HG03064 (cell line): ENCODE data around the gene TNRC18.
"Not testable (repeated sequence)": the region's sequence is repeated elsewhere in the genome, so short reads cannot be mapped to it uniquely, and the experiment has no call there.

Experiments
- ATAC-seq: cut with Tn5 transposase; IDR thresholded peaks from one replicate; pipeline ENCODE4 v1.9.1; 2021; ENCODE audit warnings: low read depth; ENCODE audit not compliant: unreplicated experiment

The TNRC18 gene

DNA sequence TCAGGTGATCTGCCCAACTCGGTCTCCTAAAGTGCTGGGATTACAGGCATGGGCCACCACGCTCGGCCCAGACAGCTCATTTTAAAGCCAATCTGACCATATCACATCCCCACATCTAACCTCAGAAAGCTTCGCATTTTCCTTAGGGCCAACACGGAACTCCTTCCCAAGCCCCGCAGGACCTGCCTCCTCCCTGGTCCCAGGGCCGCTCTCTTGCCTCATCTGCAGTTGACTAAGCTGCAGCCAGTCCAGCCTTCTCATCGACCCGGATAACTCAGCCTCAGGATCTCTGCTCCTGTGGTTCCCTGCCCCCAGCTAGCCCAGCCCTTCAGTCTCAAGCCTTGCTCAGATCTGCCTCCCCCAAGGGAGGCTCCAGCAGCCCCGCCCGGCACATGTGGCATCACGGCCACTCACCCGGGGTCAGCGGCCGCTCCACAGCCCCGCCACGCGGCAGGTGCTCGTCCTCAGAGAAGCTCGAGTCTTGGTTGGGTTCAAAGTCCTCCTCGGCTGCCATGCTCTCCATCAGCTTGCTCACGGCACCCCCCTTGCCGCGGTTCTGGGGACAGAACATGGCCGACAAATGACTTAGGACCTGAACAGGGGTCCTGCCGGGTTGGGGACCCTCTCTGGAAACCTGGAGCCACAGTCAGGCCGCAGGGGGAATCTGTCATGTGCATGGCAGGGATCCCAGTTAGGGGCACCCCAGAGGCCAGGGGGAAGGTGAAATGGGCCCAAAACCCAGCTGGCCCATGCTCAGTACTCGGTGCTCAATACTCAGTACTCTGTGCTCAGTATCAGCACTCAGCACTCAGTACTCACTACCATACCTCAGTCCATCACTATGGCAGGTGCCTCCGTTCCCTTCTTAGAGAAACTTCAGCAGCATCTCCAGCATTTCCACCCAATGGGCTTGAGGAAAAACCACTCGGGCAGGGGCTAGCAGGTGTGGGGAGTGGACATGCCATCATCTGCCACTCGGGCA is 99.5 kb downstream of the TNRC18 start:
- ATAC-seq, result not testable (repeated sequence)

DNA sequence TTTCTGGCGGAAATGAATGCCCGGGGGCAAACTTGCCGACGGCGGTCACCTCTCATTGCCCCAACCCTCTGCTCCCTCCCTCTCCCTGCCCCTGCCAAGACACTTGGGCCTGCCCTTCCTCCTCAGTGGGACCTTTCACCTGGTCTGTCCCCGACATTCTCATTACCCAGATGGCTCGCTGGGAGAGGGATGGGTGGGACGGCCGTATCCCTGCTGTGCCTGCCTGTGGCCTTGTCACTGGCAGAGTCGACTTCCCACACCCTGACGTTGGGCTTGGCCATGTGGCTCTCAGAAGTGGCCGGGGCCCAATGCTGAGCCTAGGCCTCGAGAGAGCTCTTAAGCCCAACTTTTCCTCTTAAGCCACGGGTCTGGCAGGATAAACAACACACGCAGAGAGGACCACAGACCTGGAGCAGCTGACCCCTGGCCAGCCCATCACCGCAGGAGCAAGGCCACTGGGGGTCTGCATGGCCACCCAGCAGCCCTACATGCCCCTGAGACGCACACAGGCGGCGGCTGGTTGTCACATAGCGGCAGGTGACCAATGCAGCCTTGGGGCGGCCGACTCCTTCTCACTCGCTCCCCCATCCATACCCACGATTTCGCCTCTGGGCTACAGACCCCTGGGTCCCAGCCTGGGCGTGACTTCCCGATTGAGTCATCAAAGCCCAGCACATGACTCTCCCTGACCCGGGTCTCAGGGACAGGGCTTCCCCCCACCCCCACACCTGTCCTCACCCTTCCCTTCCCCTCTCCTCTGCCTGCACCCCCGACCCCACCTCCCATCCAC is 100.8 kb downstream of the TNRC18 start:
- ATAC-seq, result no peak

DNA sequence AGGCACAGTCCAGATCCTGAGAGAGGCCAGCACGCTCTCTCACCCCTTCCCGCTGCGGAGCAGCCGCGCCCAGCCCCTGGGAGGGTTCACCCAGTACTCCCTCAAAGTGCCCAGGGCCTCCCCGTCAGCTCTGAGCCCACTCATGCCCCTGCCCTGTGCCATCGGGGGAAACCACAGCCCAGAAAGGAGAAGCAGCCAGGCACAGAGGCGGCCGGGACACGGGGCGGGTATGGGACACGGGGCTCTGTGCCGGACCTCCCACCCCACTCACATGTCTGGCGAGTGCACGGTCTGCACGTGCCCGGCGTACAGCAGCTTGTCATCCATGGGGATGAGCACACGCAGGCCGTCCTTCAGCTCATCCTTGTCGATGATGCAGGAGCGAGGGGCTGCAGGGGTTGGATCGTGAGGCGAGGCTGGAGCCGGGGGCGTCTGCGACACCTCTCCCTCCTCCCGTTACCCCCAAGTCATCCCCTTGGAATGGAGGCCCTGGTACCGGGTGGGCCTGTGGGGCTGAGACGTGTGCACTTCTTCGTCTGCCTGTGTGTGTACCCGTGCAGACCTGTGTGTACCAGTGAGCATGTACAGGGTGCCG is 102.7 kb downstream of the TNRC18 start:
- no peak for ATAC-seq

DNA sequence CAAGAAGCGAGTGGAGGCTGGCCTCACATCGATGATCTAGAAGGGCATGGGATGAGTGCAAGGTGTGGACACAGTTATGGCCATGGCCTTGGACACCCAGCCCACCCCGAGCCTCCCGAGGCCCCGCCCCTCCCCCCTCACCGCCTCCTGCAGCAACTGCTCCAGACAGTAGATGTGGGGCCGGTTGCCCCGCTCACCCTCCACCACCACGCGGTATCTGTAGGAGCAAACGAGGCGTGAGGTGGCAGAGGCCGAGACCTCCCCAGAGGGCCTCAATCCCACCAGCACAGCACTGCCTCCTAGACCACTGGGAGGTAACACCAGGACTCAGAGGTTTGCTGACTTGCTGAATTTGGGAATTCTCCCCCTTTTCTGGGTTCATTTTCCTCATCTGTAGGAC is 103.2 kb downstream of the TNRC18 start:
- no peak for ATAC-seq

DNA sequence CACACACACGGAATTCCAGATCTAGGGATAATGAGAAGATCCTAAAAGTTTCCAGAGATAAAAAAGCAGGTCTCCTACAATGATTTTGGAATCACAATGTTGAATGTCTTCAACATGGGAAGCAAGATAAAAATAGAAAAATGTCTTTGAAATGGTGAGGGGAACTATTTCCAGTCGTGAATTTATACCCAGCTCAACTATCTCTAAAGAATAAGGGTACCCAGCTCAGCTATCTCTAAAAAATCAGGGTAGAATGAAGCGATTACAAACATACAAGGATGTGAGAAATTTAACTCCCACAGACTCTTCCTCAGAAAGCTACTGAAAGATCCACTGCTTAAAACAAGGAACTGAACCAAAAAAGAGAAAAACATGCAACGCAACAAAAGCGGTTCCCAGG is 105.0 kb downstream of the TNRC18 start:
- ATAC-seq, result not testable (repeated sequence)

DNA sequence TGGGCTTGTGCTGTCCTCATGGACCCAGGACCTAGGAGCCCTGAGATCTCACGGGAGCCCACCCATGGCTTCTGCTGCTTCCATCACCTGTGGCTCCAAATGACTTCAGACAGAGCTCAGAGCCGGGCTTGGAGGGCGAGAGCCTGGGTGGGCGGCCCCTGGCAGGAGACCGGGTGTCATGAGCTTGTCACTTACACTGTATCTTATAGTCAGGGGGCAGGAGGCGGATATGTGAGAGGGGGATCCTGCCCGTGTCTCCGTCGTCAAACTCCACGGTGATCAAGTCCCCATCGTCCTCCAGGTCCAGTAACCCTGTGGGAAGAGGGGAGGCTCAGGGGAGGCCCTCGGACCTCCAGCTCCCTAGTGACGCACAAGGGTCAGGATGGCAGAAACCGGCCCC is 107.9 kb downstream of the TNRC18 start:
- no peak for ATAC-seq

DNA sequence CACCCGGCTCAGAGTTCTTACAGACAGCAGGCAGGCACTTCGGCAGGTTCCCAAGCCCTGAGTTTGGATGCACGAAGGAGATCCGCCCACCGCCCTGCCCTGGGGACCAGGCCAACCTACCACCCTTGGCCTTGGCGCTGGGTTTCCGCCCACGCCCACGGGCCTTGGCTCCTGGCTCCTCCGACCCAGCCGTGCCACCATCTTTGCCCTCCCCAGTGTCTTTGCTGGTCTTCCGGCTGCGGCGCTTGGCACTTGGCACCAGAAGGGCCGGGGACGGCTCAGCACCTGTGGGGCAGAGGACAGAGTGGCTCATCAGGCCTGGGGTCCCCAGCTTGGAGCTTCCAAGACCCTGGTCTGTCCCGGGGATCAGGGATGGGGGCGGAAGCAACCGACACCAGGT is 108.8 kb downstream of the TNRC18 start:
- no peak for ATAC-seq

DNA sequence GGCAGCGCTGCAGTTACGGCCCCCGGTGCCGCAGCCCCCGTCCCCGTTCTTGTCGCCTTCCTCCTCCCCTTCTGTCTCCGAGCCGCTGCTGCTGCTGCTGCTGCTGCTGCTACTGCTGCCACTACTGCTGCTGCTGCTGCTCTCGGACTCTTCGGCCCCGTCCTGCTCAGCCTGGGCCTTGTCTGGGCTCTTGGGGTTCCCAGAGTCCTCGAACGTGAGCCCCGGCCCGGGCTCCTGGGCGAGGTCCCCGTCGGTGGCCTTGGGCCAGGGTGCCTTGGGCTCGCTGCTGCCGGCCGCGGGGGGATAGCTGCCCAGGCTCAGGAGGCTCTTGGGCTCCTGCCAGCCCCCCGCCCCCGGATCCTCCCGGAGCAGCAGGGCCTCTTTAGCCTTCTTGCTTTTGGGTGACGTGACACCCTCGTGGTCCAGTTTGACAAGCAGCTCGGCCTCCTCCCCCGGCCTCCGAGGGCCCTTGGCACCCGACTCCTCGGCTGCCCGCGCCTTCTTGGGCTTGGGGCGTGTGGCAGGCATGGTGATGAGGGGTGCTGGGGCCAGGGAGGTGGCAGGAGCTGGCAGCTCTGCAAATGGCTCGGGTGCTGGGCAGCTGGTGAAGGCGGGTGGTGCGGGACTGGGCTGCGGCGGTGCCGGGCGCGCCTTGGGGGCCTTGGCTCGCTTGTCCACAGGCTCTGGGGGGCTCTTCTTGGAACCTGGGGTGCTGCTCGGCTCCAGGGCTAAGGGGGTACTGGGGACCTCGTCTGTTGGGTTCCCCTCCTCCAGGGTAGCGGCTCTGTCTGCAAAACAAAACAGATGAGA is 110.4 kb downstream of the TNRC18 start:
- ATAC-seq, result not testable (repeated sequence)

DNA sequence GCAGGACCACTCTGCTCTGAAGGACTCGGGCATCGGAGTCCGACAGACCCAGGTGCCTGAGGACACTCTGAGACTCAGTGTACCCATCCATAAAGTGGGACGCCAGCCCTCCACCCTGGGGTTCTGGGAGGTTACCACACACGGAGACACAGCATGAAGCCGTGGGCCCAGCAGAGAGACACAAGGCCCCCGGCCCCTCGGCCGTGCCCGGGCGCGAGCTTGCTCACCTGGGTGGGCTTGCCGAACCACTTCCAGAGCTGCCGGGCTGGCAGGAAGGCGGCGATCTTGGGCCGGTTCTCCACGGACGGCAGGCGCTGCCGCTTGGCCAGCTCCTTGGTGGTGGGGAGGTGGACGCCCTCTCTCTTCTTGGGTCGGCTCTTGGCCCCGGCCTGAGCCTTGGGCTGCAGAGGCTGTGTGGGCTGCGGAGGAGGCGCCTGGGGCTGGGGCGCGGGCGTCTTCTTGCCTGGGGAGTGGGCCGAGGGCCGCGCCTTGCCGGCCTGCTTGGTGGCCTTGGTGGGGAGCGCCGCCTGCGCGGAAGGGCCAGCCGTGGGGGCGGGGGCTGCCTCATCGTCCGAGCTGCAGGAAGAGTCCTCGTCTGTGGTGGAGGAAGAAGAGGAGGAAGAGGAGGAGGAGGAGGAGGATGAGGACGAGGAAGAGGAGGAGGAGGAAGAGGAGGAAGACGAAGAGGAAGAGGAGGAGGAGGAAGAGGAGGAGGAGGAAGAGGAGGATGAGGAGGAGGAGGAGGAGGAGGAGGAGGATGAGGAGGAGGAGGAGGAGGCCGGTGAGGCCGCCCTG is 111.2 kb downstream of the TNRC18 start:
- ATAC-seq, result not testable (repeated sequence)

DNA sequence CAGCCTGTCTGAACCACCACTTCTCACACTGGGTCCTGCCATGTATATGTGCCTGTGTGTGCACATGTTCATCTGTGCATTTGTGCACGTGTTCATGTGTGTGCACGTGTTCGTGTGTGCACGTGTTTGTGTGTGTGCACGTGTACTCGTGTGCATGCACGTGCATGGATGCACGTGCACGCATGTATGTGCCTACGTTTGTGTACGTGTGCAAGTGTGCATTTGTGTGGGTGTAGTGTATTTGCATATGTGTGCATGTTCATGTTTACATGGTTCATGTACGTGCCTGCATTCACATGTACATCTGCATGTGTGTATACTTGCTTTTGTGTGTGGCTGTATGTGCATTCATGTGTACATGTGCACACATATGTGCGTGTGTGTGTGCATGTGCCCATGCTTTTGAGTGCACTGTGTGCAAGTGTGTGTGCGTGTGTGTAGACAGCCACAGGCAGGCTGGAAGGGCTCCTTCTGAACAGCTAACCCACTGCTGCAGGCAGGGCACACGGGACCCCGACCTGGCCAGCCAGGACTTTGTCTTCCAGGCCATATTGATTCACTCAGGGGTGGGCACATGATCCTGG is 112.7 kb downstream of the TNRC18 start:
- no peak for ATAC-seq

DNA sequence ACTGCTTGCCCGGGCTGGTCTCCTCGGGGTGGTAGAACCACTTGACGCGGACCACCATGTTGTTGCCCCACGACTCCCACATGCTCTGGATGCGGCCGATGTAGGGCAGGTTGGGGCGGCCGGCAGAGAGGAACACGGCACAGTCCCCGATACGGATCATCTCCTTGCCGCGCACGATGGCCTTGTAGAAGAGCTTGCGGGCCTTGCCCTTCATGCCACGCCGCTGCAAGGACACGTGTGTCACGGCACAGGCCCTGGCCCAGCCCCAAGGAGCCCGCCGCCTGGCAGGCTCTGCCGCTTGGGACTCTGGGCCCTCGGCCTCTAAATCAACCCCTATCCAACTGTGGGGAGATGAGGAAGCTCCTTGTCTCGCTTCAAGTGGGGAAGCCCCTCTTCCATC is 114.5 kb downstream of the TNRC18 start:
- ATAC-seq, result no peak

DNA sequence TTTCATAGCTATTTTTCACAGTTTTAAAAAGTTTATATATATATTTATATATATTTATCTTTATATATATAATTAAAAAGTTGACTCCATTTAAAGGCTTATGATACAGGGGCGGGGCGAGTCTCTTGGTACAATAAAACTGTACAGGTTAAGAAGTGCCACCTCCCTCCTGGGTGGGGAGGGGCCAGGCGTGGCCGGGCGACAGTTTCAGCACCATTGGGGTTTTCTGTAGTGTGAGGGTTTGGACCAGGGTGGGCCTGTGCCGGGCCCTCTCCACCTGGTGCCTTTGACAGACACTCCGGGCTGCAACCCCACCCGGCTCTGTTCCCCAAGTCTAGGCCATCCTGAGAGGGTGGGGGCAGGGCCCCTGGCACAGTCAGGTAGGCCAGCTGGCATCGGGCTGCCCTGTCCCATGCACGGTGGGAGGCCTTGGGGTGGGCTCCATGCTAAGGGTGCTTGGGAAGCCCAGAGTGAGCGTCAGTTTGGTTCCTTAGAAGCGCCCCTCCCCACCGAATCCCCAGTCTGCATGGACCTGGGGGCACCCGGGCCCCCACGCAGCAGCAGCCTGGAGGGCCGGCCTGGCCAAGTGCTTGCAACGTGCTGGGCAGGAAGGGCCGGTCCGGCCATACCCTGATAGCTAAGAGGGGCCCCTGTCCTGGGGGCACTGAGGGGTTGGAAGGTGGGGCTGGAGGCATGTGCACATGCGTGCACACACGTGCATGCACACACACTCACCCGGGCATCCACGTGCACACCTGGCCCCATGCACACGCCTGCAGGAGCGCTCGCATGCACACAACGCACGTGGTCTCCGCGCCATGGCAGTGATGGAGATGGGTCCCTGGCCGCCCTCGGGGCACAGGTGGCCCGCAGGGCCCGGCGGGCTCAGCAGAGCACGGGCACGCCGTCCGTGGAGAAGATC is 116.2 kb downstream of the TNRC18 start:
- not testable (repeated sequence) for ATAC-seq

DNA sequence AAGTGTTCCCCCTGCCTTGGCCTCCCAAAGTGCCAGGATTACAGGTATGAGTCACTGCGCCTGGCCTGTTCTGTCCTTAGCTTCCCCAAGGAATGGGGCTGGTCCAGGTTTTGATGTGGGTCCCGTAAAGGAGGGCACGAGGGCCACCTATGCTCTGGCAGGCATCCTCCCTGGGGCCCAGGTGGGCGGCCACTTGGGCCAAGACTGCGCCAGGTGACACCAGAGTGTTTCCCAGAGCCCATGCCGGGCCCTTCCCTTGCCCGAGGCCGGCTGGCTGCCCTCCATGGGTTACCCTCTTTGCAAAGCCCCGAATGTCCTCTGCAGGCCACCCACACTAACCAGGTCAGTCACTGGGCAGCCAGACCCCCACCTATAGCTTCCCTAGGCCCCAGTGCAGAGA is 118.6 kb downstream of the TNRC18 start:
- not testable (repeated sequence) for ATAC-seq

DNA sequence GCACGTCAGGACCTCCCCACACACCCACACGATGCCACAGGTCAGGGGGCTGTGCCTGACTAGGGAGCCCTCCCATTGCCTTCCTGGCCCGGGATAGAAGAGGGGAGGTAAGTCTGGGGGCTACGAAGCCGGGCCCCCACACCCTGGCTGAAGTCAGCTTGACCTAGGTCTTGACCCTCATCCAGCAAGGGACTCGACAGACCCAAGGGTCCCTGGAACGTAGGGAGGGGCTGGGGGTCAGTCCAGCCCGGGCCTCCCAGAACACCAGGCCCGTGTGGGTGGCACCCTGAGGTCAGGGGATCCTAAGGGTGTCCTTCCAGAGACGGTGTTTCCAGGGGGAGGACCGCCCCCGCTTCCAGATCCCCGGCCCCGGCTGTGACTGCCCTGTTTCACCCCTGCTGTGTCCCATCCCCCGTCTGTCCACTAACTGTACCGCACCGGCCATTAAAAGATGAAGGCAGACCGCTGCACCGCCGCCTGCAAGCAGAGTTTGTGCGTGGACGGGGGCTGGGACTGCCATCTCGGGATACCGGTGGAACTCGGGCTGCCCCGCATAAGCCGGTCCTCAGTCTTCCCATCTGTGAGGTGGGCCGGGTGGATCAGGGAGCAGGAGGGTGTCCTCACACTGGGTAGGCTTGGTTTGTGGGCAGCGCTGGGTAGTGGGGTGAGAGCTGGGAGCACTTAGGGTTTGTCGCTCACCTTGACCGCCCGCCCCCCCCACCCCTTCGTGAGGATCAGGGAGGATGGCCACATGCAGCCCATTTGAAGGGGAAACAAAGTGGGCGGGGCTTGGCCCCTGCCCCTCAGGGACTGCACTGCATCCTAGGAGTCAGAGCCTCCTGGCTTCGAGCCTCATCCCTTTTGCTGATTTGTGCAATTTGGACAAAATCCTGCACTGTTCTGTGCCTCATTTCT is 119.8 kb downstream of the TNRC18 start:
- ATAC-seq, result no peak

DNA sequence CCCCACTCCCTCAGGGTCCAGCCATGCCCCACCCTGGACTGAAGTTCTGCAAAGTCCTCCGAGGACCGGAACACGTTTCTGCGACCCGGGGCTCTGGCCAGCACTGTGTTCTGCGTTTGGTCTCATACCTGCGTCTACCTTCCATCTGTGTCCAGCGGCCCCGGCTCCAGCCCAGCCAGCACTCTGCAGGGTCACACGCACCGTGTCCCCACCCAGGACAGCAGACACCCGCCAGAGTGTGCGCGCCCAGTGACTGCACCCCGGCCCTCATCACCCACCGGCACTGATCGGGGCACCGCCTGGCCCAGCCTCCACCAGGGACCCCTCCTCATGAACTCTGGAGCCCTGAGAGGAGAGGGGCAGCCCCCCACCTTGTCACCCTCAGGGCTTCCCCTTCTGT is 120.6 kb downstream of the TNRC18 start:
- no peak for ATAC-seq

DNA sequence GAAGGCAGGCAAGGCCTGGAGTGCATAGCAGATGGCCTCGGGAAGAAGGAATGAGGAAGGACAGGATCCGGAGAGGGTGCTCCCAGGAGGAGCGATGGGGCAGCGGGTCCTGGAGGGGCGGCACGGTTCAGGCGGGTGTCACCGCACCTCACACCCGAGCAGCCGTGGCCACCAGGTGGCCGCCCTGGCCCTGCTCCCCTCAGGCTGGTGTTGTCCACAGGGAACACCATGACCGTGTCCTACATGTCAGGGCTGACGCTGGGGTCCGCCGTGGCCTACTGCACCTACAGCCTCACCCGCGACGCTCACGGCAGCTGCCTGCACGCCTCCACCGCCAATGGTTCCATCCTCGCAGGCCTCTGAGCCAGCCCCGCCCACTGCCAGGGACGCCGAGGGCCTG is 121.1 kb downstream of the TNRC18 start:
- ATAC-seq, result no peak

DNA sequence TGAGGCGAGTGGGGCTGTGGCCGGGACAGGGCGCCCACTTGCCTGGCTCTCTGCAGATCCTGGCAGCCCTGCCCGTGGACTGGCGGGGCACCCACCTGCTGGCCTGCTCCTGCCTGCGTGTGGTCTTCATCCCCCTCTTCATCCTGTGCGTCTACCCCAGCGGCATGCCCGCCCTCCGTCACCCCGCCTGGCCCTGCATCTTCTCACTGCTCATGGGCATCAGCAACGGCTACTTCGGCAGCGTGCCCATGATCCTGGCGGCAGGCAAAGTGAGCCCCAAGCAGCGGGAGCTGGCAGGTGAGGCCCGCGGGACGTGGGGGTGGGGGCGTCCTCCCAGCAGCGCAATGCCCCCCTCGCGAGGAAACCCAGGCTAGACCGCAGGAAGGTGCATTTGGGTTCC is 123.3 kb downstream of the TNRC18 start:
- no peak for ATAC-seq
